ENCODE data around the gene NMBR.
A peak's percentile ranks its signal among the peaks of the same experiment; 100 is the strongest.
"Not testable (repeated sequence)": the region's sequence is repeated elsewhere in the genome, so short reads cannot be mapped to it uniquely, and the experiment has no call there.

Gene NMBR
- total RNA-seq = 0 reads per million in 2 donors

DNA sequence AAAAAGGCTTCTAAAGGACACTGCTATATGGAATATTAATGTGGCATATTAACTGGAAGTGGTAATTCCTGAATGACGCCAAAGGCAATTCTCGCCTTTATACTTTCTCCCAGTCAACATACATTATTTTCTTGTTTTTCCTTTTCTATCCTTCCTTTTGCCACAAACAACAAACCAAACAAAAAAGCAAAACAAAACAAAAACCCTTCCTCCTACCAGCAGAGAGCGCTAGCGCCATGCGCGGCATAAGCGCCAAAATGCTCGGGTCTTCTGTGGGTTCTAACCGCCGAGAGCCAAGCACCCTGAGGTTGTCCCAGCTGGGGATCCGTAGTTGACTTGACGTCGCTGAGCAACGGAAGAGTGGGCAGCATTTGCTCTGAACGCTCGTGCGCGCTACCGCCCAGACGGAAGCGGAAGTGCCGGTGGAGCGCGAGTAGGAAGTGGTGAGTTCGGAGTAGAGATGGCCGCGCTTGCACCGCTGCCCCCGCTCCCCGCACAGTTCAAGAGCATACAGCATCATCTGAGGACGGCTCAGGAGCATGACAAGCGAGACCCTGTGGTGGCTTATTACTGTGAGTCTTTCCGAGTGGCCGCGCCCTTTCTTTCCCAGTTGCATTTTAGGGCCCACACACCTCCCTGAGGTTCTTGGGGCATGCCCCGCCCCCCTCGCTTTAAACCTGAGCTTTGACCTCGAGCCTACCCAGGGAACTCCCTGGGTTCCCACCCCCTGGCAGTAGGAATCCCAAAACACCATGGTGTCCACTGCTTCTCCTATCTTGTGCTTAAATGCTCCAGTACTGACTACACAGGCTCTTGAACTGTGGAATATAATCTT, at the start of gene NMBR, which contains the start of gene VTA1:
NMBR (minus strand) TSS at position 295 of the 835 bp plus-strand sequence. CDS start 58,464 bp downstream, outside the sequence.
VTA1 (plus strand) TSS at position 436 of the 835 bp plus-strand sequence; CDS start at position 461, 25 bp downstream.
- peak; percentile 83 to 100 (median 94) for DNase-seq

- no peak for DNase-seq
Measured at GRCh38 chr6:142195862-142196541, 49.1 kb upstream of the NMBR start.

DNA sequence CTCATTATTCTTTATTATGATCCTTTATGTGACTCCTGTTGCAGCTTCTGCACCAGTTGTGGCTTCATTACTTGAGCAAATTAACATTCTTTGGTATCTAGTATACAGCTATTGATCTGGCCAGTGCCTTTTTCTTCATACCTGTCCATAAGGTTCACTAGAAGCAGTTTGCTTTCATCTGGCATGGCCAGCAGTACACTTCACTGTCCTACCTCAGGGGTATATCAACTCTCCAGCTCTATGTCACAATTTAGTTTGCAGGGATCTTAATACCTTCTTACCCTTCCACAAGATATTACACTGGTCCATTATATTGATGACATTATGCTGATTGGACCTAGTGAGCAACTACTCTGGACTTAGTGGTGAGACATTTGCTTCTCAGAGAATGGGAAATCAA, 46.7 kb upstream of the NMBR start:
- DNase-seq = no peak

GRCh38 chr6:142192343-142192742, 45.4 kb upstream of the NMBR start:
- DNase-seq = no peak

GRCh38 chr6:142189057-142189456, 42.1 kb upstream of the NMBR start:
- DNase-seq = no peak

- not testable (repeated sequence) for DNase-seq
Measured at GRCh38 chr6:142188341-142188740, 41.4 kb upstream of the NMBR start.

DNA sequence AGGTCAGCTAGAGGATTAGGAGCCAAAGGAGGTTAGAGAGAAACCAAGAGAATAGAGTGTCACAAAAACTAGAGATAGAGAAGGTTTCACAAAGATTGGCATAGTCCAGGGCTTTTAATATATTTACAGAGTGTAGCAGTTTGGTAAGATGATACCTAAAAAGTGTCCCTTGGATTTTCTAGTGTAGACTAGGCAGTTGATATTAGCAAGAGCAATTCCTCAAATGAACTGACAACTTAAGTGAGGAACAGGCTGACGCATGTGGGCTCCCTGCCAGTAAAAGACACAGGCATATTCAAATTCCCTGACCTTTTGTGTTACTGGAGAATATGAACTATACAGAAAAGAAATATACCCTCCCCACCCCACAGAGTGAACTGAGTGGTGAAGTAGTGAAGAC, 40.3 kb upstream of the NMBR start:
- DNase-seq = no peak

- DNase-seq = no peak
Measured at GRCh38 chr6:142185641-142186040, 38.7 kb upstream of the NMBR start.

- DNase-seq = no peak
Measured at GRCh38 chr6:142184307-142184706, 37.4 kb upstream of the NMBR start.

GRCh38 chr6:142183351-142183750, 36.4 kb upstream of the NMBR start:
- no peak for DNase-seq

- DNase-seq = no peak
Measured at GRCh38 chr6:142182004-142182403, 35.1 kb upstream of the NMBR start.

GRCh38 chr6:142178129-142178528, 31.2 kb upstream of the NMBR start:
- no peak for DNase-seq

DNA sequence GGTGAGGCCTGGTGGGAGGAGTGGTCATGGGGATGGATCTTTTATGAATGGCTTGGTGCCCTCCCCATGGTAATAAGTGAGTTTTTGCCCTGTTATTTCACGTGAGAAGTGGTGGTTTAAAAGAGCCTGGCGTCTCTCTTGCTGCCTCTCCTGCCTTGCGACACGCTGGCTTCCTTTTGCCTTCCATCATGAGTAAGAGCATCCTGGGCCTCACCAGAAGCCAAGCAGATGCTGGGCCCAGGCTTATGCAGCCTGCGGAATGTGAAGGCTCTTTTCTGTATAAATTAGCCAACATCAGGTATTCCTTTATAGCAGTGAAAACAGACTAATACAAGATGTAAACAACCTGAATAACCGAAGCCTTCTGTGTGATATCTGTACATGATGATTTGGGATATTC, 27.8 kb upstream of the NMBR start:
- no peak for DNase-seq

DNA sequence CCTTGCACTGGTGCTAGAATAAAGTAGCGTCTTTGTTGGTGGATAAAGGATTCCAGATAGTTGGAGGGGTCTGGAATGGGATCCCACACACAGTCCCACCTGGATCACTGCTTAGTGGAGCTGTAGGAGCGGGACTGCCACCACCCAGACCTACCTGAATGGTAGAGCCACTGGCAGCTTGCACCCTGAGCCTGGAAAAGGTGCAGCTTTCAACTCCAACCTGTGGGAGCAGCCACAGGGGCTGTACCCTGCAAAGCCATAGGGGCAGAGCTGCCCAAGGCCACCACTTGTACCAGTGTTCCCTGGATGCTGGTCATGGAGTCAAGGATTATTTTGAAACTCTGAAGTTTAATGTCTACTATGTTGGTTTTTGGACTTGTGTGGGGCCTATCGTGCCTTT, 27.1 kb upstream of the NMBR start:
- no peak for DNase-seq

DNA sequence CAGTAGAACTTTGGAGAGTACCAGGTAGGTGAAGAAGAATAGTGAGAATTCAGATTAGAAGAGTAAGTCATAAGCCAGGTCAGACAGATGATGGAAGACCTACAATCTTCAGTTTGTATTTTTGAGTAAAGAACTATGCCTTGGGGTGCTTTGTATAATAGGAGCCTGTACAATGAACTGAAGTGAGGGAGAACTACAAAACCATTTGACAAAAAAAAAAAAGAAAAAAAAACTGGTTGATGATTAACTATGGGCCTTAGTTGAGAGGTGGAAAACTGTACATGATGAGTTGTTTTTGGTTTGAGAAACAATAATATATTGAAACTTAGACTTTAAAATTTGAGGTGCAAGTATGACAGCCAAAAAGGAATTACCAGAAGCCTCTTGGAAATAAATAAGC, 25.8 kb upstream of the NMBR start:
- DNase-seq = no peak

GRCh38 chr6:142171351-142171750, 24.4 kb upstream of the NMBR start:
- no peak for DNase-seq

DNA sequence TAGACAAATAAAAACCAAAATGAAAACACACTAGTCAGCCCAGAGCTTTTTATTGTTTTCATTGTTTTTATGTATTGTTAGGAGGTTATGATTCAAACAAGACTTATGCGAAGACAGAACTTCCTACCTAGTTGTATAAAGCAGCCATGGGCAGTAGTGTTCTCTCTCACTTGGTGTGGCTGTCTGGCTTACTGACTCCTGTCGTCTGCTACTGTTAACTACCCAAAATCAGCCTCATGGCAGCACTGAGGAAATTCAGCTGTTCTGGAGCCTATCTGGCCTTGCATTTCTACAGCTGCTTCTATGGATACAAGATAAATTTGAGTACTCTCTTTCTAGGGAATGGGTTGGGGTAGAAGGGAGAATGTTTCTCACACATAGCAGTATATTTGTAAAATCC, 20.6 kb upstream of the NMBR start:
- DNase-seq = no peak

GRCh38 chr6:142167071-142167470, 20.1 kb upstream of the NMBR start:
- DNase-seq = no peak

GRCh38 chr6:142165227-142165626, 18.3 kb upstream of the NMBR start:
- no peak for DNase-seq

- no peak for DNase-seq
Measured at GRCh38 chr6:142162780-142163179, 15.9 kb upstream of the NMBR start.

GRCh38 chr6:142156758-142157068, 9.8 kb upstream of the NMBR start:
- not testable (repeated sequence) for DNase-seq

DNA sequence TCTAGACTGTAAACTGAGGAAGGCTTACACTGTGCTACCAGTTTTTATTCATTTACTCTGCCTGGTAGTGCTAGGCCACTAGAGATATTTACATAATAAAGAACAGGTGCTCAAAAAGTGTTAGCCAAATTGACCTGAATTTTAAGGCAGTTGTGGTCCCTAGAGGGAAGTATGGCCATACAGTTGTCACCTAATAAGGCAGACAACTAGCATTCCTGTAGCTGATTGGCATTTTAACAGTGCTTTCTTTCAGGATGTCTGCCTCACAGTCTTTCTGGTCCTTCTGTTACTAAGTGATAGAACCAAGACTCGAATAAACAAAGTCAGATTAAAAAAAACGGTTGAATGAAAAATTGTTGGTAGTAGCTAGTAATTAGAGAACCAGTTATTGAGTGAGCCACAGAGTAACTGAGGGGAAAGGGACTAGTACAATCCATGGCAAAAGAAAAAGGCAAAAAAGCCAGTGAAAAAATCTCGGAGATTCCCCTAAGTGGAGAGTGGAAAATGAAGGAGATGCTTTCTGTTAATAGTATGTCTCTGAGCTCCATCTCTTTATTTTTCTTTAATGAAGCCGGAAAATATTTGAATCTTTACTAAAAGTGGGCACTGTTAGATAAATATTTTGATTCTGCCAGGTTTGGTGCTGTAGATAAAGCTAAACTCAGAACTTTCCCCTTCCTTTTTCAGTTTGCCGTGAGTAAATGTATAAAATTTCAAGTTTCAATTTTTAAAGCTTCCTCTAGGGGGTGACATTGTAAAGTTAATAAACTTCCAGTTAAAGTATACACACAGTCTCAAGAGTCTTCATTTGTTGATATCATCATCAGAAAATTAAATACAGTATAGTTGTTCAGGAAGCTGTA, 9.2 kb upstream of the NMBR start:
- DNase-seq = peak in 1 of 5 experiments; percentile 14

- no peak for DNase-seq
Measured at GRCh38 chr6:142155091-142155490, 8.2 kb upstream of the NMBR start.
